ENCODE measurements around the gene RNASE4.
"Not testable (repeated sequence)": the region's sequence is repeated elsewhere in the genome, so short reads cannot be mapped to it uniquely, and the experiment has no call there.

RNASE4 gene, protein sequence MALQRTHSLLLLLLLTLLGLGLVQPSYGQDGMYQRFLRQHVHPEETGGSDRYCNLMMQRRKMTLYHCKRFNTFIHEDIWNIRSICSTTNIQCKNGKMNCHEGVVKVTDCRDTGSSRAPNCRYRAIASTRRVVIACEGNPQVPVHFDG
- total RNA-seq: 0 reads per million in 4 experiments

DNA sequence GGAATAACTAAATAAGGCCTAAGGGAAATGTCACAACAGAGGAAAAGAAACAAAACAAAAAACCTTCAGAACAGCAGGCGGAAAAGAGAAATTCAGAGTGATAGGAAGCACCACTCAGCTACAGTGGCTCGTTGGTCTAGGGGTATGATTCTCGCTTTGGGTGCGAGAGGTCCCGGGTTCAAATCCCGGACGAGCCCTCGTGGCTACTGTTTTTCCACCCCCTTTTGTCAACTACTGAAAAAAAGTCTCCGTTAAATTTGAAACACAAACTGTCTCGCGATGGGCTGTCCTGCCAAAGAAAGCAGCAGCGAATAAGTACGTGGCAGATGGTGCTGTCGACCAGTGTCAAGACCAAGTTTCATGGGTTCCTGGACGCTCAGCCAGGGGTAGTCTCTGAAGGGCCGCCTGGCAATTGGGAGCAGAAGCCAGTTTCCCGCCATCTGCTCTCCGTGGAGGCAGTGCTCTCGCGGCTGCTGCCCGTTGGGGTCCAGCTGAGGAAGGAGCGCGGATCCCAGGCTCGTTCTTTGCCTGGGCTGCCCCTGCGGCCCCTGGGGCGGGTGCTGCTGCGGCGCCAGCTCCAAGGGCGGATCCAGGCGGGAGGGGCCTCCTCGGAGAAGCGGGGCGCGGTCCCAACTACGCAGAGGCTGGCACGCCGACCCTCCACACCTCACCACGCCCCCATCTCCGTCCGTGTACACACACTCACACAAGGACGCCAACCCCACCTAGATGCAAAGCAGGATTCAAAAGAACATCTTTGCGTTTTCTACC, at the start of gene RNASE4:
Gene RNASE4 (plus strand): TSS at position 670 of the 771 bp plus-strand sequence. CDS start 14,812 bp downstream, outside the sequence.
- peak; percentile 62 for DNase-seq

DNA sequence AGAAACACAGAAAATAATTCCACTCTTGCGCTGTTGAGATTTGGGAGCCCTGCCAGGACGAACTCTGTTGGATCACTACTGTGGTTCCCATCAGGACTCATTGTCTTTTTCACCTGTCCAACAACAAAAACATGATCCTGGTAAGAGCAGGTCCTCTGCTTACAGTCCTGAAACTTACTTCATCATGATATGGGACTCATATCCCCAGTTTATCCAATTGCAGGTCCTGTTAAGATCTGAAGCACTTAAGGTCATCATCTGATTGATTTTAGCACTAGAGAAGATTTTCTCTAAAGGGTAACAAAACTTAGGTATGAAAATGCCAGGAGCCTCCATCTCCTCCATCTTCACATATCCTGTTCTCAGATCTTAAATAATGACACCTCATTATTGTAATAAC, 42.8 kb upstream of the RNASE4 start, which contains the start of gene OR6S1:
Gene OR6S1 (minus strand): TSS at position 101 of the 400 bp plus-strand sequence. CDS start 0 bp downstream, at position 101.
- no peak for DNase-seq

DNA sequence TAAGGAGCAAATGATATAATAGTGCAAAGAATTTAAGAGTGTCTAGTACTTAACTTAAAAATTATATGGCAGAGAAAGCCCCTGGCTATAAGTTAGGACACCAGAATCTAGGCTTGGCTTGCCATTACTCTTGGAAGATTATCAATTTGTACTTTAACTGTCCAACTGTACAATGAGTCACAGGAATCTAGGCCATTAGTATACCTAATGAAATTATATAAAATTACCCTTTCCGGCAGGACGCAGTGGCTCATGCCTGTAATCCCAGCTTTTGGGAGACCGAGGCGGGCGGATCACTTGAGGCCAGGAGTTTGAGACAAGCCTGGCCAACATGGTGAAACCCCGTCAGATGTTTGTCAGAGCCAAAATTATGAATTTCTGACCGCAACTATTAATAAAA, 42.2 kb upstream of the RNASE4 start:
- DNase-seq: no peak

- DNase-seq: not testable (repeated sequence)
Observed at GRCh38 chr14:20642755-20643154, 41.6 kb upstream of the RNASE4 start.

GRCh38 chr14:20644520-20644919, 39.8 kb upstream of the RNASE4 start:
- DNase-seq: no peak

DNA sequence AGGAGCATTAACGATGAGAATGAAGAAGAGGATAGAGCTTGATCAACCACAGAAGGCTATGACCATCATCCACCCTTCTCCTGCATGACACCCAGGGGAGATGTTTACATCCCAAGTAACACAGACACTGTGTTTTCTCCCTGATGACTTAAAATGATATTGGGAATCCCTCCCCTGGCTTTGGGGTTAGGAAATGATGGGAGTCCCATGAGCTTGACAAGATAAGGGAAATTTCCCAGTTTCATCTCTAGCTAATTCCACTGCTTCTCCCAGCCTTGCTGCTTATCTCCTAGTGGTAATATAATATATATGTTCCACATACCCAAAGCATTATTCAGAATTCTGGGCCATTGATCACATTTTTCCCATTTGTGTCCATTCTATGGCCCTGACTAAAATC, 38.9 kb upstream of the RNASE4 start:
- no peak for DNase-seq

- no peak for DNase-seq
Observed at GRCh38 chr14:20652996-20653975, 31.1 kb upstream of the RNASE4 start.

GRCh38 chr14:20655851-20656250, 28.5 kb upstream of the RNASE4 start:
- DNase-seq: no peak

- no peak for DNase-seq
Observed at GRCh38 chr14:20656274-20656673, 28.1 kb upstream of the RNASE4 start.

GRCh38 chr14:20657216-20658211, 26.8 kb upstream of the RNASE4 start:
- DNase-seq: no peak

DNA sequence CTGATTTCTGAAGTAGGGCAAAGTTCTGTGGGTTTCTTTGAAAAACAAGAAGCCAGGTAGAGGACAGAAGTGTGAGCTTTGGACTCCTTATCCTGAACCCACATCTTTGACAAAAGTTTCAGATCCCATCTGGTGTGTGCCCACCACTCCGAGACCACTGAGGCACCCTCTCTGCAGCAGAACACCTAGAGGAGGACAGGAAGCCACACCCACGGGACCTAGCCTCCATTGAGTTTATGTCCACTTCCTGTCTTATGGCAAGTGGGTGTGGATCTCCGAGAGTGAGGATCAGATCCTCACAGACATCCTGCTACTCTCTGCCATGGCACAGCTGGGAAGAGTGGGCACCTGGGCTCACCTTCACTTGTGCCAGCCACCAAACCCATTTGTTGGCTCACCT, 26.1 kb upstream of the RNASE4 start:
- DNase-seq: no peak

GRCh38 chr14:20659336-20659735, 25.0 kb upstream of the RNASE4 start:
- no peak for DNase-seq

GRCh38 chr14:20659813-20660395, 24.5 kb upstream of the RNASE4 start:
- DNase-seq: no peak

- DNase-seq: no peak
Observed at GRCh38 chr14:20661197-20661596, 23.2 kb upstream of the RNASE4 start.

GRCh38 chr14:20662968-20663732, 21.2 kb upstream of the RNASE4 start:
- DNase-seq: peak; percentile 53

GRCh38 chr14:20666400-20666961, 17.9 kb upstream of the RNASE4 start:
- not testable (repeated sequence) for DNase-seq

- DNase-seq: no peak
Observed at GRCh38 chr14:20667957-20668356, 16.4 kb upstream of the RNASE4 start.

DNA sequence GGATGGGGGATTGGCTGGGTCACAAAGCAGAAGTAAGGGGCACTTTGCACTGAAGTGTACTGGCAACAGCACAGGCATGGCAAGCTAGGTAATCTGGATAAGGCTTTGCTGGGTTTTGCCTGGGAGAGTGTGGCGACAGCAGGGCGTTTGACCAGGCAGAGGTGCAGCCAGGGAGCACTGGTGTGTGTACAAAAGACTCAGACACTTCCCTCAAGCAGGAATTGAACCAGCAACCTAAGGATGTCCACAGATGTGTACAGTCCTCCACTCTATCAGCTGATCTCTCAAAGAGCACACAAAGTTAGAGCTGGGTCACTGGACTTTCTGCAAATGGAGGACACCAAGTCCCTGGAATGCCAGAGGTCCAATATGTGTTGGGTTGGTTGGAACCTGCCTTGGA, 15.4 kb upstream of the RNASE4 start:
- DNase-seq: no peak

- no peak for DNase-seq
Observed at GRCh38 chr14:20671597-20672283, 12.6 kb upstream of the RNASE4 start.

DNA sequence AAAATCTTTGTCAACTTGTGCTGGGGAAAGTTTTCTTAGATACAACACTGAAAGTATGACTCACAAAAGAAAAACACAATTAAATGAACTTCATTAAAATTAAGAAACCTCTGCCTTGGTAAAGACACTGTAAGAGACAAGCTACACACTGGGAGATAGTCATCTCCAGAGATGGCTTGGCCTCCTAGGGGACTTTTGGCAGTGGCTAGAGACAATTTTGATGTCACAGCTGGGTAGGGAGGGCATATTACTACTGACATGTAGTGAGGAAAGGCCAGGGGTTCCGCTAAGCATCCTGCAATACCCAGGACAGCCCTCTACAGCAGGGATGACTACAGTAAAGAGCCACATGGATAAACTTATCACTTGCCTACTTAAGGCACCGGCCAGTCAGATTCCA, 8.7 kb upstream of the RNASE4 start:
- DNase-seq: no peak
